Astrocyte (in vitro differentiated cells and primary cell): ENCODE measurements around the gene ENOX1.

Source experiments
- EZH2 ChIP-seq: IDR thresholded peaks from 2 replicates; pipeline ENCODE4 v1.6.1; 2012; ENCODE audit warnings: mild to moderate bottlenecking, low read length, inconsistent platforms; ENCODE audit not compliant: insufficient read depth
- TF ChIP-seq, protein P1 (sequence below): IDR thresholded peaks from 2 replicates; pipeline ENCODE4 v1.5.1; 2011; ENCODE audit warnings: low read depth, mild to moderate bottlenecking, inconsistent platforms, low read length, moderate library complexity; ENCODE audit not compliant: insufficient read depth

DNA sequence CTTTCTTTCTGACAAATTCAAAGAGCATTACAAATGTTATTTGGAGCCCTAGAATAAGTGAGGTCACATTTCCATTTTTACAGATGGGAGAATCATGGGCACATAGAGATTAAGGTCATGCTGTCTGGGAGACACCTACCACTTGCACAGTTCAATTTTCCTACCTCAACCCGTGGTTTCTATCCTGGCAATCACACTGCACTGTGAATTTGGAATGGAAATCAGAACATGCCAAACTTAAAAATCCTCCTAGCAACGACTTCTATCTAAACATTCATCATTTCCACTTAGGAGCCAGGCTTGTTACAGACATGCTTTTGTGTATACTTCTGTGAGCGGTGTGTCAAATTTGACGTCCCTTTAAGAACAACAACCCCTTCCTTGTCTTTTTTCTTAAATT lies 511.9 kb downstream of the ENOX1 start:
- TF ChIP-seq, protein P1, sequence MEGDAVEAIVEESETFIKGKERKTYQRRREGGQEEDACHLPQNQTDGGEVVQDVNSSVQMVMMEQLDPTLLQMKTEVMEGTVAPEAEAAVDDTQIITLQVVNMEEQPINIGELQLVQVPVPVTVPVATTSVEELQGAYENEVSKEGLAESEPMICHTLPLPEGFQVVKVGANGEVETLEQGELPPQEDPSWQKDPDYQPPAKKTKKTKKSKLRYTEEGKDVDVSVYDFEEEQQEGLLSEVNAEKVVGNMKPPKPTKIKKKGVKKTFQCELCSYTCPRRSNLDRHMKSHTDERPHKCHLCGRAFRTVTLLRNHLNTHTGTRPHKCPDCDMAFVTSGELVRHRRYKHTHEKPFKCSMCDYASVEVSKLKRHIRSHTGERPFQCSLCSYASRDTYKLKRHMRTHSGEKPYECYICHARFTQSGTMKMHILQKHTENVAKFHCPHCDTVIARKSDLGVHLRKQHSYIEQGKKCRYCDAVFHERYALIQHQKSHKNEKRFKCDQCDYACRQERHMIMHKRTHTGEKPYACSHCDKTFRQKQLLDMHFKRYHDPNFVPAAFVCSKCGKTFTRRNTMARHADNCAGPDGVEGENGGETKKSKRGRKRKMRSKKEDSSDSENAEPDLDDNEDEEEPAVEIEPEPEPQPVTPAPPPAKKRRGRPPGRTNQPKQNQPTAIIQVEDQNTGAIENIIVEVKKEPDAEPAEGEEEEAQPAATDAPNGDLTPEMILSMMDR: no peak
- TF ChIP-seq EZH2: no peak
